HEK293T (cell line): ENCODE data around the gene STOML2.

ENCODE experiments used
- CTCF ChIA-PET: fragments of 350-600 bp; formaldehyde crosslinking; extraction: SDS; loops from one replicate; lab custom pipeline; 2021; ENCODE audit warnings: antibody characterized with exemption, inconsistent platforms; lab: Yijun Ruan, JAX
- POLR2A ChIA-PET: fragments of 350-600 bp; formaldehyde crosslinking; extraction: SDS; loops from one replicate; lab custom pipeline; 2020; ENCODE audit warnings: antibody characterized with exemption, inconsistent platforms; lab: Yijun Ruan, JAX
- DNase-seq: peaks from one replicate; pipeline ENCODE4 v3.0.0; 2012; ENCODE audit warnings: mixed read lengths; ENCODE audit errors: extremely low spot score
- ARNT ChIP-seq: fragments of 450-650 bp; IDR thresholded peaks from 2 replicates; pipeline ENCODE4 v1.6.1; 2017; ENCODE audit warnings: mild to moderate bottlenecking
- BHLHE40 ChIP-seq: fragments of 450-650 bp; IDR thresholded peaks from 2 replicates; pipeline ENCODE4 v1.6.1; 2016; ENCODE audit warnings: mild to moderate bottlenecking, moderate library complexity, borderline replicate concordance
- CTBP1 ChIP-seq: fragments of 450-650 bp; IDR thresholded peaks from 2 replicates; pipeline ENCODE4 v1.6.1; 2016; ENCODE audit warnings: borderline replicate concordance
- ELF4 ChIP-seq: fragments of 450-650 bp; IDR thresholded peaks from 2 replicates; pipeline ENCODE4 v1.6.1; 2017; ENCODE audit warnings: antibody characterized with exemption
- FOXA1 ChIP-seq: fragments of 450-650 bp; IDR thresholded peaks from 2 replicates; pipeline ENCODE4 v1.6.1; 2016; ENCODE audit warnings: mild to moderate bottlenecking
- FOXK2 ChIP-seq: fragments of 450-650 bp; IDR thresholded peaks from 2 replicates; pipeline ENCODE4 v1.6.1; 2016; ENCODE audit warnings: mild to moderate bottlenecking
- FOXM1 ChIP-seq: fragments of 450-650 bp; IDR thresholded peaks from 2 replicates; pipeline ENCODE4 v1.6.1; 2017; ENCODE audit warnings: mild to moderate bottlenecking, borderline replicate concordance
- HDGF ChIP-seq: fragments of 450-650 bp; IDR thresholded peaks from 2 replicates; pipeline ENCODE4 v1.6.1; 2017; ENCODE audit warnings: antibody characterized with exemption, borderline replicate concordance
- L3MBTL2 ChIP-seq: fragments of 450-650 bp; conservative IDR thresholded peaks from 2 replicates; pipeline ENCODE4 v1.6.1; 2016; ENCODE audit warnings: mild to moderate bottlenecking
- LEF1 ChIP-seq: fragments of 450-650 bp; IDR thresholded peaks from 2 replicates; pipeline ENCODE4 v1.6.1; 2017; ENCODE audit warnings: mild to moderate bottlenecking, borderline replicate concordance
- NFRKB ChIP-seq: fragments of 450-650 bp; IDR thresholded peaks from 2 replicates; pipeline ENCODE4 v1.6.1; 2016; ENCODE audit warnings: mild to moderate bottlenecking, moderate library complexity
- SP1 ChIP-seq: fragments of 450-650 bp; IDR thresholded peaks from 2 replicates; pipeline ENCODE4 v1.6.1; 2017
- SUZ12 ChIP-seq: fragments of 450-650 bp; IDR thresholded peaks from 2 replicates; pipeline ENCODE4 v1.6.1; 2016; ENCODE audit warnings: mild to moderate bottlenecking
- TARDBP ChIP-seq: fragments of 450-650 bp; IDR thresholded peaks from 2 replicates; pipeline ENCODE4 v1.6.1; 2016
- ZNF384 ChIP-seq: fragments of 450-650 bp; IDR thresholded peaks from 2 replicates; pipeline ENCODE4 v1.6.1; 2016
- TF ChIP-seq, protein P1 (sequence below): fragments of 450-650 bp; IDR thresholded peaks from 2 replicates; pipeline ENCODE4 v1.6.1; 2016

The STOML2 gene

DNA sequence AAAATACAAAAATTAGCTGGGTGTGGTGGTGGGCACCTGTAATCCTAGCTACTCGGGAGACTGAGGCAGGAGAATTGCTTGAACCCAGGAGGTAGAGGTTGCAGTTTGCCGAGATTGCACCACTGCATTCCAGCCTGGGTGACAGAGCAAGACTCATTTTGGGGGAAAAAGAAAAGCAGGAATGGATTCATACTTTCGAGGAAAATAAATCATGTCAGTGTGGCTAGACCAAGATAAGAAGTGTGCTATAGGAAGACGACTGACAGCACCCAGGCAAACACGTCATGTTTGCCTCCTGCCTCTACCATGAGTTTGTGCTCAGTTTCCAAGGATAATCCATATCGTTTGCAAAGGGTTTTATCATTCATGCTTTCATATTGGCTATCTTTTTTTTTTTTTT is 32.0 kb upstream of the STOML2 start:
- TF ChIP-seq CTBP1 (no peak), HDGF (no peak), SUZ12 (no peak), L3MBTL2 (no peak), SP1 (no peak), FOXK2 (no peak), LEF1 (no peak), FOXM1 (no peak), NFRKB (no peak), ARNT (no peak), FOXA1 (no peak), ELF4 (no peak), BHLHE40 (no peak), ZNF384 (no peak)
- TF ChIP-seq, protein P1, sequence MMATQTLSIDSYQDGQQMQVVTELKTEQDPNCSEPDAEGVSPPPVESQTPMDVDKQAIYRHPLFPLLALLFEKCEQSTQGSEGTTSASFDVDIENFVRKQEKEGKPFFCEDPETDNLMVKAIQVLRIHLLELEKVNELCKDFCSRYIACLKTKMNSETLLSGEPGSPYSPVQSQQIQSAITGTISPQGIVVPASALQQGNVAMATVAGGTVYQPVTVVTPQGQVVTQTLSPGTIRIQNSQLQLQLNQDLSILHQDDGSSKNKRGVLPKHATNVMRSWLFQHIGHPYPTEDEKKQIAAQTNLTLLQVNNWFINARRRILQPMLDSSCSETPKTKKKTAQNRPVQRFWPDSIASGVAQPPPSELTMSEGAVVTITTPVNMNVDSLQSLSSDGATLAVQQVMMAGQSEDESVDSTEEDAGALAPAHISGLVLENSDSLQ = no peak
- no peak for DNase-seq
- ChIA-PET POLR2A (no interaction called here), CTCF (no interaction called here)

DNA sequence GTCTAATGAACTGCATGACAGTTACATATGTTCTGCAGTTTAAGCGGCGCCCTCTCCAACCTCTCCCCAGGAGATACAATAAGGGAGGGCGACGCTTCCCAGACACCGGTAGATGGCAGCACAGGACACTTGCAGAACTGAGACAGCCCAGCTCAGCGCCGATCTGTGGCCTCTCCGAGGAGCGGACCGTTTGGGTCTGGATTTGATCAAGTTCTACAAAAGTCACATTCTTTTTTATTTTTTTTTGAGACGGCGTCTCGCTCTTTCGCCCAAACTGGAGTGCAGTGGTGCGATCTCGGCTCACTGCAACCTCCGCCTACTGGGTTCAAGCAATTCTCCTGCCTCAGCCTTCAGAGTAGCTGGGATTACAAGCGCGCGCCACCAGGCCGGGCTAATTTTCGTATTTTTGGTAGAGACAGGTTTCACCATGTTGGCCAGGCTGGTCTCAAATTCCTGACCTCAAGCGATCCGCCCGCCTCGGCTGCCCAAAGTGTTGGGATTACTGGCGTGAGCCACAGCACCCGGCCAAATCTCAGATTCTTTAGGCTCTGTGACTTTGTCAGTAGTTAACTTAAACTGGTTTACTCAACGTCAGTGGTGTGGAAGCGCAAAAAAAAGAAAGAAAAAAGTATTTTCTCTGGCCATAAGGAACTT is 14.1 kb upstream of the STOML2 start:
- TF ChIP-seq ZNF384 = no peak
- TF ChIP-seq, protein P1 = 0 out of 2 replicates have a peak, but pooled peaks have one; percentile 16
- ChIA-PET POLR2A (interaction anchor here (1.5 kb wide), 1 partner anchor 14 kb away, joined by 5 read pairs; the partner anchor contains the start of gene STOML2), CTCF (interaction anchor here (0.7 to 1.7 kb wide), 3 partner anchors 14 to 481 kb away, joined by 3 to 4 read pairs (median 4); no protein-coding TSS in a partner anchor)
- DNase-seq = peak; percentile 80

DNA sequence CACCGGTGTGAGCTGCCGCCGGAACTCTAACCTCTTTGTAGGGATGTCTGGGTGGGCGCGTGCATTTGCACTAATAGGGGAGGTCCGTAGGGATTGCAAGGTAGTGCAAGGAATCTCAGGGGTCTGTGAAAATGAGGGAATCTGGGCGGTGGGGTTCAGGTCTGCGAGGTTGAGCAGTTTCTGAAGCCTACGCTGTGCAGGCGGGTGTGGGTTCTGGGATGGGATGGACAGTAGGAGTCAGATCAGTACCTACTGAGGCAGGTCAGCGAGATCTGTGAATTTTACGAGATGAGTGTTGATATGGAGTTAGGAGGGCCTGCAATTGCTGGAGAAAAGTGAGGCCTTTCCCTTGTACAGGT is 13.6 kb upstream of the STOML2 start:
- ChIA-PET POLR2A (interaction anchor here (1.5 kb wide), 1 partner anchor 13 kb away, joined by 5 read pairs; the partner anchor contains the start of gene STOML2), CTCF (interaction anchor here (0.5 to 1.7 kb wide), 4 partner anchors 13 to 482 kb away, joined by 3 to 4 read pairs (median 4); no protein-coding TSS in a partner anchor)
- no peak for DNase-seq
- TF ChIP-seq, protein P1 = no peak
- TF ChIP-seq ARNT (no peak), CTBP1 (no peak), ELF4 (no peak), NFRKB (no peak), TARDBP (no peak), FOXK2 (no peak), FOXM1 (no peak), SUZ12 (no peak), SP1 (no peak), BHLHE40 (no peak)

DNA sequence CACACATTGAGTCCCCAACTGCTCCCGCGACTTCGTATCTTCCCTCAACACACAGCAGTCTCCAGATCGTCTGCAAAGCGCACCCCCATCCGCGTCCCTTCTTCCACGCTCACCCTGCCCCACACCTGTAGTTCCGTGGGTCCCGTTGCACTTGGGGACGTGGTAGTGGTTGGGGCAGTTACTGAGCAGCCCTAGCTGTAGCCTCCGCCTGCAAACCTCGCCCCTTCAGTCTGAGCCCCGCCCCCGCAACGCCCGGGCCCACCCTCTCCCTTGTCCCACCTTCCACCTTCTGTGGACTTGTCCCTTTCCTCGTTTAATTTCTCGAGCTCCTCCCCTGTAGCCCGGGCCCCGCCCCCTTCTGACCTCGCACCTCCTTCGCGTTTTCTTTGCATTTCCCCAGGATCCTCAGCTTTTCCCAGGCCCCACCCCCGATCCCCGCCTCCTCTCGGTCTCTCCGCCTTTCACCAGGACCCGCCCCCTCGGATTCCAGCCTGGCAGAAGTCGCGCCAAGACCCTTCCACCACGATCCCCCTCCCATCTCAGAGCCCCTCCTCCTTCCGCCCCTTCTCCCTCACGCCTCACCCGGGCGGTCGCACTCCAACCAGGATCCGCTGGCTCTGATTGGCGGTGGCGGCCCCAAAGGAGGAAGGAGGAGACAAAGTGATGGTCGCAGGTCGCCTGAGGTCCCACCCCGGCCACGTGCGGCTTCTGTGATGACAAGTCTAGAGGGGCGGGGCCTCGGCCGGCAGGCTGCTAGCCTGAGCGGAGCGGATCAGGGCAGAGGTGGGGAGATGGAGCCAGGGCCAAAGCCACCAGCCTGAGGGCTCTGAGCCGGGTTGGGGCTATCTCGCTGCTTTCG is 13.0 kb upstream of the STOML2 start, which contains the start of gene ATOSB:
Gene ATOSB (minus strand): TSS at position 183 of the 859 bp plus-strand sequence. CDS start 7,588 bp downstream, outside the sequence.
- ChIA-PET POLR2A (interaction anchor here (0.7 to 1.9 kb wide), 4 partner anchors 13 to 46 kb away, joined by 3 to 5 read pairs (median 4); partner anchors contain the start of genes STOML2 and UNC13B), CTCF (interaction anchor here (0.5 to 1.7 kb wide), 2 partner anchors 13 to 14 kb away, joined by 3 to 4 read pairs; no protein-coding TSS in a partner anchor)
- DNase-seq = peak; percentile 89
- TF ChIP-seq NFRKB (no peak), FOXM1 (no peak), ZNF384 (no peak), ELF4 (no peak), HDGF (0 out of 2 replicates have a peak, but pooled peaks have one; percentile 34), CTBP1 (no peak), FOXK2 (no peak), SUZ12 (no peak), L3MBTL2 (peak; percentile 86)
- TF ChIP-seq, protein P1 = peak; percentile 84

DNA sequence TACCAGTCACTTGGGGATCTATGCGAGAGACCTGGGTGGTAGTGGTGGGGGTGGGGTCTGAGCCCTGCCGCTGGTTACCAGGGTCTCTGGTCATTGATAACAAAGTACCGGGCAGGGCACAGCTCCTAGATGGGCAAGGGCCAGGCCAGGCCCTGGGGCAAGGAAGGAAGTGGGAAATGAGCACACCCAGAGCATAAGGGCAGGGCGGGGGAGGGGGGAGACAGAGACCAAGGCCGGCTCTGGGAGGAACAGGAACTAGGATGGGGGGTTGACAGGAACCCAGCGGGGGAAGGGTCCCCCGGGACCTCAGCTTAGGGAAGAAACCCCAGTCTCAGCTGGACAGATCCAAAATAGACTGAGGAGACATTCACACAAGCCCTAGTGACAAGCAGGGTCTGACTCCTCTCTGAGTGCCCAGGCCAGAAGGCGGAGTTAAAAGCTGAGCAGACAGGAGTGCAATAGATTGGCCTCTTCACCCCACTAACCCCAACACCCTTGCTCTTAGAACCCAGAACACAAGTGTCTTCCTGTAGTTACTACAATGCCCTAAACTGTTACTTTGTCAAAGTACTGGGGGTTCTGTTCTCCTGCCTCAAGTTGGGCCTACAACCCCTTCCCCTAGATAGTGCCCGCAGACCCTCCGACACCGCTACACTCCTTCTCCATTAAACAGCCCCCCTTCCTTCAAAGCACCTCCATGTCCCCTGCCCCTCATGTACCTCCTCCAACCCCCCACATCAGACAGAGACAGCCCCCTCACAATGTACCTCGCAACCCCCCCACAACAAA is 12.1 kb upstream of the STOML2 start:
- no peak for DNase-seq
- CTCF ChIA-PET = interaction anchor here (1.7 kb wide), 1 partner anchor 12 kb away, joined by 4 read pairs; no protein-coding TSS in a partner anchor
- no peak for TF ChIP-seq CTBP1
- TF ChIP-seq L3MBTL2 = no peak
- no peak for TF ChIP-seq BHLHE40
- no peak for TF ChIP-seq FOXA1
- no peak for TF ChIP-seq ELF4
- TF ChIP-seq HDGF = no peak
- no peak for TF ChIP-seq SUZ12
- TF ChIP-seq TARDBP = no peak
- no peak for TF ChIP-seq ZNF384
- no peak for TF ChIP-seq SP1
- TF ChIP-seq, protein P1 = no peak
- no peak for TF ChIP-seq NFRKB
- POLR2A ChIA-PET = interaction anchor here (0.6 to 1.9 kb wide), 5 partner anchors 11 to 381 kb away, joined by 3 to 11 read pairs (median 3); partner anchors contain the start of gene STOML2
